GM19372 (cell line): ENCODE measurements around the gene MEIOSIN.
"Not testable (repeated sequence)": the region's sequence is repeated elsewhere in the genome, so short reads cannot be mapped to it uniquely, and the experiment has no call there.

Source experiments
- ATAC-seq: cut with Tn5 transposase; IDR thresholded peaks from one replicate; pipeline ENCODE4 v1.9.1; 2021; ENCODE audit warnings: mild to moderate bottlenecking, low read depth, moderate library complexity; ENCODE audit not compliant: unreplicated experiment

Gene MEIOSIN

DNA sequence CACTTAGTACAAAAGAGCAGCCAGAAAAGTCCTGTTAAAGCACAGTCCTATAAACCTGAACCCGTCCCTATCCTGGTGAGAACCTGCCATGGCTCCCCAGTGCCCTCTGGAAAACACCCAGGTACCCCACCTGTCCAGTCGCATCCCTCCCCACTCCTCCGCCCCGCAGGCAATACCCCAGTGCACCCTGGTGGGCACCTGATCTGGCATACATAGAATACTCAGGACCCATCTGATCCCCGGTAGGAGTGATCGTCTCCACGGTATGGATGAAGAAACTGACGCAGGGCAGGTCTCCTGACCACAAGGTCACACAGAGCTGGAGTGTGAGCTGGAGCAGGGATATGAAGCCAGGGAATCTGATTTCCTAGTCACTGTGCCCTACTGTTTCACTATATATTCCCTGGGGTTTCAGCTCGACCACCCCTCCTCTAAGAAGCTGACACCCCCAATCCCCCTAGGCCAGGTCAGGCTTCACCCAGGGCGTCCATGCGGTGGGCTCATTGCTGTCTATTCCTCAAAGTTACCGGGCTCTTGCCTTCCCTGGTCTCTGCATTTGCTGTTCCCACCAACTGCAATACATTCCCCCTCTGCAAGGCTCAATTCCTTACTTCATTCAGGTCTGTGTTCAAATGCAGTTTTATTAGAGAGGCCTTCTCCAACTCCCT lies 15.1 kb upstream of the MEIOSIN start:
- no peak for ATAC-seq

GRCh38 chr19:45720065-45720464 lies 13.2 kb upstream of the MEIOSIN start:
- ATAC-seq: not testable (repeated sequence)

GRCh38 chr19:45728683-45729082 lies 4.6 kb upstream of the MEIOSIN start:
- not testable (repeated sequence) for ATAC-seq

- ATAC-seq: no peak
These were observed 3.4 kb upstream of the MEIOSIN start for GRCh38 chr19:45729800-45730290.

GRCh38 chr19:45730368-45731288 lies 2.6 kb upstream of the MEIOSIN start, which contains the start of gene FBXO46:
TSS of gene FBXO46 (minus strand) at chr19:45730896. CDS start at chr19:45713495, 17,401 bp downstream.
- peak; percentile 96 for ATAC-seq

- no peak for ATAC-seq
These were observed 6.5 kb downstream of the MEIOSIN start for GRCh38 chr19:45739498-45740439.

DNA sequence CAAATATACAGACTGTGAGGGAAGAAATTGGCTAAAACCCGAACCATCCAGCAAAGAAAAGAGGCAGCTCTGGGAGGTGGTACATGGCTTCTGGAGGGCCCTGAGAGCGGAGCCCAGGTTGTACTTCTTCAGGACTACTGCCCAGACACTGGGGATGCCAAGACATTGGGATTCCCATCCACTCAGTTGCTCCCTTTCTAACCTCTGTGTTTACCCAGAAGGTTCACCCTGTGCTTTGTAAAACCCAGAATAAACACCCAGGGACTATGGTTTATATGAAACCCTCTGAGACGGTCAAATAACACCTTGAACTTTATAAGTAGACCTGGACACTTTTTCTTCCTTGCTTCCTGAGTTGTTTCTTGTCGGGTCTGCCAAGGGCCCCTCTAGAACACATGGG lies 9.7 kb downstream of the MEIOSIN start:
- ATAC-seq: no peak

GRCh38 chr19:45745606-45746005 lies 12.4 kb downstream of the MEIOSIN start:
- no peak for ATAC-seq

DNA sequence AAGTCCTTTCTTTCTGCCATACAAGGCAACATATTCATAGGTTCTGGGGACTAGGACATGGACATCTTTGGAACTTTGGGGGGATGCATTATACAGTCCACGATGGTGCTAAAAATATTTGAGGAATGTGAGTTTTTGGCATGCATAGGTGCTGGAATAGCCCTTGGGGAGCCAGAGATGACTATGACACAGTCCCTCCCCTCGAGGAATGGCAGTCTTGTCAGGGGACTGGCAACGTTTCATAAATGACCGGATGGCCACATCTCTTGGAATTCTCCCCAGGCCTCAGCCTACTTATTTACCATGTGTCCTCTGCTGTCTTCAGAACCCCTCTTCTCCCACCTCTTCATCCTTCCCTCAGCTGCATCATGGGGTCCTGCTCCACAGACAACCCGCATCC lies 13.6 kb downstream of the MEIOSIN start:
- no peak for ATAC-seq

- no peak for ATAC-seq
These were observed 14.3 kb downstream of the MEIOSIN start for GRCh38 chr19:45747513-45747912.

DNA sequence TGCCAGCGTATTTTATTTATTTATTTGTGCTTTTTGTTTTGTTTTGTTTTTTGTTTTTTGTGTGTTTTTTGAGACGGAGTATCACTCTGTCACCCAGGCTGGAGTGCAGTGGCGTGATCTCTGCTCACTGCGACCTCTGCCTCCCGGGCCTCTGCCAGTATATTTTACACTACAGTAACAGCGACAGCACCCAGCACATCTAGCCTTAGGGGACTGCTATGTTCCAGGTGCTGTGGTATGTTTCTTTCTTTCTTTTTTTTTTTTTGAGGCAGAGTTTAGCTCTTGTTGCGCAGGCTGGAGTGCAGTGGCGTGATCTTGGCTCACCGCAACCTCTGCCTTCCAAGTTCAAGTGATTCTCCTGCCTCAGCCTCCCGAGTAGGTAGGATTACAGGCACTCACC lies 18.2 kb downstream of the MEIOSIN start:
- not testable (repeated sequence) for ATAC-seq

DNA sequence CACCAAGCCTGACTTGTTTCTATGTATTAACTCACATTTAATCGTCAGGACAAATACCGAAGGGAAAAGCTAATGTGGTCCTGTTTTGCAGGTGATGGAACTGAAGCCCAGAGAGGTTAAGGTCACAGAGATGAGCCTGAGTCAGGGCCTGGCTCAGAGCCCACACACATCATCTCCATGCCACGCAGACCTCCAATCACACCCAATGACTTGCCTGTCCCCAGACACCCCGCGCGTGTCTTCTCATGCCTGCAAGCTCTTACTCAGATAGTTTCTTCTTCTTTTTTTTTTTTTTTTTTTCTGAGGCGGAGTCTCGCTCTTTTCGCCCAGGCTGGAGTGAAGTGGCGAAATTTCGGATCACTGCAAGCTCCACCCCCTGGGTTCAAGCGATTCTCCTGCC lies 19.4 kb downstream of the MEIOSIN start:
- ATAC-seq: no peak

DNA sequence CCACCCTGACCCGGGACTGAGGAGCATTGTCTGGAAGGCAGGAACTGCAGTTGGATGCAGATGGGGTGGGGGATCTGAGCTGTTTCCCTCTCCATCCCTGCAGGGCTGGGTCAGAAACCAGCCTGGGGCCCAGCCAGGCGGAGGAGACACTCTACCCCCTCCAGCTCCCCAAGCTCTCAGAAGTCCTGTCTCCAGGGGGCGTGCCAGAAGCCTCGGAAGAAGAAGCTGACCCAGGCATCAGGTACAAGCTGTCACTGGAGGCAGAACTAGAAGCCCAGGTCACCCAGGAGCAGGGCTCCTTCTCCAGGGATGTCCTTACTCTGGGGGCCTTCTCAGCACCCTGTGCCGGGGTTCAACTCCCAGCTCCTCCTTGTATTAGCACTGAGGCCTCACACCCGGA lies 20.3 kb downstream of the MEIOSIN start:
- no peak for ATAC-seq

GRCh38 chr19:45754323-45754722 lies 21.1 kb downstream of the MEIOSIN start:
- no peak for ATAC-seq

DNA sequence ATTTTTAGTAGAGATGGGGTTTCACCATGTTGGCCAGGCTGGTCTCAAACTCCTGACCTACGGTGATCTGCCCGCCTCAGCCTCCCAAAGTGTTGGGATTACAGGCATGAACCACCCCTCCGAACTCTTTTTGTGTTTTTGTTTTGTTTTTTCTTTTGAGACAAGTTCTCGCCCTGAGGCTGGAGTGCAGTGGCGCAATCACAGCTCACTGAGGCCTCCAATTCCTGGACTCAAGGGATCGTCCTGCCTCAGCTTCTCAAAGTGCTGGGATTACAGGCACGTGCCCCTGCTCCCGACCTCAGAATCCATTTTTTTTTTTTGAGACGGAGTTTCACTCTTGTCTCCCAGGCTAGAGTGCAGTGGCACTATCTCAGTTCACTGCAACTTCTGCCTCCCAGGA lies 24.5 kb downstream of the MEIOSIN start:
- ATAC-seq: no peak

- ATAC-seq: no peak
These were observed 25.7 kb downstream of the MEIOSIN start for GRCh38 chr19:45758921-45759320.

DNA sequence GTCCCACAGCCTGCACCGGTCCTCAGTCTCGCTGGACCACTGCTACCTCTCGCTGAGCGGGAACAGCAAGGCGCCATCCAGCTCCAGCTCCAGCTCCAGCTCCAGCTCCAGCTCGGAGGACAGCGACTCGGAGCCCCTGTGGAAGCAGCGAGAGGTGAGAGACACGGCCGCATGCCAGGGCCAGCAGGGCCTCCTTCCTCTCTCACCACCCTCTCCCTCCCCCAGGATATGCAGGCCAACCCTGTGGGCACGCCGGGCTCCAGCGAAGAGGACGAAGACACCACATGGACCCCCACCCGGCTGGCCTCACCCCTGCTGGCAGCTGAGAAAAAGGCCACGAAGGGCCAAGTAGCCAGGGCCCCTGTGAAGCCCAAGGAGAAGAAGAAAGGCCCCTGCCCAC lies 28.5 kb downstream of the MEIOSIN start:
- ATAC-seq: no peak

GRCh38 chr19:45762870-45763631 lies 29.8 kb downstream of the MEIOSIN start:
- ATAC-seq: no peak

- no peak for ATAC-seq
These were observed 30.6 kb downstream of the MEIOSIN start for GRCh38 chr19:45763691-45764294.
